SW 1271 (cell line): Measurements from ENCODE around the gene FRK.
"Not testable (repeated sequence)": the region's sequence is repeated elsewhere in the genome, so short reads cannot be mapped to it uniquely, and the experiment has no call there.

Source experiments
- DNase-seq, 2 experiments: peaks; one replicate each; lab custom pipeline; 2025; lab: John Stamatoyannopoulos, UW

The FRK gene

DNA sequence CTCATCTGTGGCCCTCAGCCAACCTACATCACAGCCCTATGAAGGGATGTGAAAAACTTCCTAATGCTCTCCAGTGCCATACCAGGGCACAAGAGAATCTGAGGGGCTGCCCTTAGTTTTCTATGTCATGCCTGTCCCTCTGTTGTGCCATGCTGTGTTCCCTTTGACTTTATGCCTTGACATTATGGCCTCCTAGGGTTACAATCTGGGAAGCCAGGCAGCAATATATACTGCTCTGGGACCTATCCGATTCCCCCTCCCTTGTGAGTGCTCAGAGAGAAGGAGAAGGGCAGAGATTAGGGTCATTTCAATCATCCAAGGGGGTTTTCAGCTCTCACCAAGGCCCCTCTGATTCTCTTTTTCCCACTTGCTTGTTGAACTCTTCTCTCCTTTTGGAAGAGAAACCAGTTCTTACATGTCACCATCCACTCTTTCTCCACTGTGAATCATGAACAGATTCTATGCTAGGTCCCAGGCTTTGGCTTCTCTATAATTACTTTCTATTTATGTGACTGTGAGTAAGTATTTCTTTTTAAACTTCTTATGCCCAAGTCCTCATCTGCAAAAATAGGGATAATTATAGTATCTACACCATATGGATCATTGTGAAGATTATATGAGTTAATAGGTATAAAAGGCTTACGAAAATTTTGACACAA lies 14.2 kb upstream of the FRK start:
- no peak for DNase-seq

DNA sequence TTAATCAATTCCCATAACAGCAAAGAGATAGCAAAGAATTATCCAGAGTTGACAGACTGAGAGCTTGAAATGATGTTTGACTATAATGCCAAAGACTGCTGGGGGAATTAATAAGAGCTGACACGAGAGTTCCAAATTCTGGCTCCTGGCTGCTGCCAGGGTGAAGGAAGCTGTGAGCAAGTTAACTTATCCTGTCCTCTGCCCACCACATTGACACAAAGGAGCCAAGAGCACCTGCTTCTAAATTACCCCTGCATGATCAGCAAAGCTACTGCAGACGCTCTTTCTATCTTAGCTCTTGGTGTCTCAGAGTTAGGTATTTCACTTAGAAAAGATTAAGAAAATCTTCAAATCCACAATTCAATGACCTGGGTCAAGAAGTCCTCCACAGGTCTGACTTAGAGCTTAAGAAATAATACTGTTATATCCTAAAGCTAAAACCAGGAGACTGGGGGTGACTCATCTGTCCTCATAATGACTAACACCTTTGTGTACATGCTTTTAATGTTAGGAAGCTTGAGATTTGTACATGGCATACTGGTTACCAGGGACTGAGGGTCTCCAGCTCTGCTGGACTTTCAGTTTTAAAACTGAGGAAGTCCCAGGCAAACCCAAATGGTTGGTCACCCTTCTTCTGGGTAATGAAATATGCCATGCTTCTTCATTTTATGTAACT lies 13.2 kb upstream of the FRK start:
- DNase-seq: peak in 1 of 2 experiments; percentile 59

DNA sequence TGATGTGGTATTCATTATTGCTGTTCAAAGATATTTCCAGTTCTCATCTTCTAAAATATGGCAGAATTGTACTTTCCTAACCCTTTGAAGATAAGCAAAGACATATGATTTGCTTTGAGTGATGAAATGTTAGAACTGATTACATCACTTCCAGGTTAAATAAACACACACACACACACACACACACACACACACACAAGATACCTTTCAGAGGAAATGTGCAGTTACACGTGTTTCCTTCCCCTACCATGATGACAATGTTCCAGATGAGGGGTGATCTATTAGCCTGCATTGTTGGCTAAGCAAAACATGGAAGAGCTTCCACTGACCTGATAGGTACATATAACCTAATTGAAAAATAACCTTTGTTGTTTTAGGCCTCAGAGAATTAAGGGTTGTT lies 11.7 kb upstream of the FRK start:
- DNase-seq: no peak

DNA sequence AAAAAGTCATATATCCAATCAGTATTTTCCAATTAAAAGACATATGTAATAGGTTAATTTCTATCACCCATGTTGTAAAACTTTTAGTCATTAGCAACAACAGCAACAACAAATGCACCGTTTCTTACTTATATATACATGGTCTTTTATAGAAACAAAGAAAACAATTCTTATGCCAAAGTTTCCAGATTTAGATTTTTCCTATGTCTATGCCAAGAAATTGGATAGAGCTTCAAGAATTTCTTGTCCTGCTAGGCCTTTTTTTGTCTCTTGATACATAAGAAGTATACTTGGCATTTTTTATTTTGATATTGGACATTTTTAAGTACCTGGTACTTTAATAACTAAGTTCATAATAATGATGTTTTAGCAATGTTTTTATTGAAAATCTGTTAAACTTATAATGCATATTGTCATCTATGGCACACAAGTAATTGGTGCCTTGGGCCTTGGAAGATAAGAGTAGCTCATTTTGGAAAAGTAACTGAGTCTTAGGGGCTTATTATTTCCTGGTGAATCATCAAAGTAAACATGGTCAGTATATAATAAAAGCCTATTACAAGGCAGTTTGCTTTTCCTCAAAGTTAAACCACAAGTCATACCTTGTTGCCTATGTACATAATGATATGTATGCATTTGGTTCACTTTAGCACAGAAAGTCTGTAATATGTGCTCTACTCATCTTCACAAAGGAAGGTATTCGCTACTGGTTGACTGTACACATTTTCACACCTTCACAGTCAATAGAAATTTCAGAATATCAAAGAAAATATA lies 10.1 kb upstream of the FRK start:
- DNase-seq: no peak

DNA sequence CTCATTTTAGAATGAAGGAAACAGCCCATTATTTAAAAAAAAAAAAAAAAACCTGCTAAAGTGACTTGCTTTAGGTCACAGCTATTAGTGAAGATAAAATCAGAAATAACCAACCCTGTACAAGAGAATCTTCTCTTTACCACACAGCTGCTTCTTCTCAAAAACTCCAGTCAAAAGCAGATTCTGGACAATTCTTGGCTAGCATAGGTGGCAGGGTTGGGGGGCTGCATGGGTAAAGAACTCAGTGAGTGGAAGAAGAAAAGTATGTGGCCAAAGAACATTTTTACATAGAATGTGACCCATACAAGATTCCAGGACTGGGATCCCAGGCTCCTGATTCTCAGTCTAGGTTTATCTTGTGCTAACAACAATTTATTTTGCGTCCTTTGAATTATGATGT lies 9.4 kb upstream of the FRK start:
- no peak for DNase-seq

DNA sequence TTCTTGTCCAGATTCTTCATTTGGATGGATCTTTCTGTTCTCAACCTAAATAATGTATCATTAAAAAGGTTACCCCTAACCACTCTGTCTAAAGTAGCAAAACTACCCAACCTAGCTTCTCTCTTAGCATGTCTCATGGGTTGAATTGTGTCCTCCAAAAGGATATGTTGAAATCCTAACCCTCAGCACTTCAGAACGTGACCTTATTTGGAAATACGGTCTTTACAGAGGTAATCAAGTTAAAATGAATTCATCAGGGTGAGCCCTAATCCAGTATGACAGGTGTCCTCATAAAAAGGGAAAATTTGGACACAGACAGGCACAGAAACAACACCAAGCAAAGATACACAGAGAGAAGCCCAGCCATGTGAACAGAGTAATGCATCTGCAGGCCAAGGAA lies 6.1 kb upstream of the FRK start:
- no peak for DNase-seq

DNA sequence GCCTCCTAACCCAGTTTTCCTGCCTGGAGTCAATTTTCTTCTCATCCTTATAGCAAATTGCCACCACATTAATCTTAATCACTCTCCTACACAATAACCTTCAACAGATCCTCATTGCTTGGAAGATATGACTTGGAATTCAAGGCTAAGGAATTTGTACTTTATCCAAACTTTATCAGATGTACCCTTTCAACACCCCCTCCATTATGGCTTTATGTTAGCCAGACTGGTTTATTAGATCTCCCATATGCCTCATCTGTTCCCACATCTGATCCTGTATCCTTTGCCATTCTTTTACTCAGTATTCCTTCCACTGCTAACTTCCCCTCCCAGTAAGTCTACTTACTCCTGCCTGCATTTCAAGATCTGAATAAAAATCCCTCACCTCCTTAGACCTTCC lies 4.0 kb upstream of the FRK start:
- DNase-seq: no peak

DNA sequence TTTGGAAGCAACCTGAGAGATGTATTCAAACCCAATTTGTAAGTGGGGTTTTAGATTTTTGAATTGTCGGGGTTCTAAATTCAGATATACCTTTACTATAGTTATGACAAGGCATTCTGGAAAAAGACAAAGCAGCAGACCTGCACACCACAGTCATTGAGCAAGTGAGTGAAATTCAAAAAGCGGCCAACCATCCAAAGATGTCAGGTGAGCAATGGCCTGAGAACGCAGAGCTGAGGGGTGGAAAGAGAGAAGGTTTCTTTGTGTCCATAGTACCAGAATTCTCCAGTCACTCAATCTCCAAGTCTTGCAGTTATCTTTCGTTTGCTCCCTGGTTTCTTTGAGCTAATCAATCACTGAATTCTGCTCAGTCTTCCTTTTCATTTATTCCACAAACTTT lies 1.8 kb upstream of the FRK start:
- DNase-seq: no peak

DNA sequence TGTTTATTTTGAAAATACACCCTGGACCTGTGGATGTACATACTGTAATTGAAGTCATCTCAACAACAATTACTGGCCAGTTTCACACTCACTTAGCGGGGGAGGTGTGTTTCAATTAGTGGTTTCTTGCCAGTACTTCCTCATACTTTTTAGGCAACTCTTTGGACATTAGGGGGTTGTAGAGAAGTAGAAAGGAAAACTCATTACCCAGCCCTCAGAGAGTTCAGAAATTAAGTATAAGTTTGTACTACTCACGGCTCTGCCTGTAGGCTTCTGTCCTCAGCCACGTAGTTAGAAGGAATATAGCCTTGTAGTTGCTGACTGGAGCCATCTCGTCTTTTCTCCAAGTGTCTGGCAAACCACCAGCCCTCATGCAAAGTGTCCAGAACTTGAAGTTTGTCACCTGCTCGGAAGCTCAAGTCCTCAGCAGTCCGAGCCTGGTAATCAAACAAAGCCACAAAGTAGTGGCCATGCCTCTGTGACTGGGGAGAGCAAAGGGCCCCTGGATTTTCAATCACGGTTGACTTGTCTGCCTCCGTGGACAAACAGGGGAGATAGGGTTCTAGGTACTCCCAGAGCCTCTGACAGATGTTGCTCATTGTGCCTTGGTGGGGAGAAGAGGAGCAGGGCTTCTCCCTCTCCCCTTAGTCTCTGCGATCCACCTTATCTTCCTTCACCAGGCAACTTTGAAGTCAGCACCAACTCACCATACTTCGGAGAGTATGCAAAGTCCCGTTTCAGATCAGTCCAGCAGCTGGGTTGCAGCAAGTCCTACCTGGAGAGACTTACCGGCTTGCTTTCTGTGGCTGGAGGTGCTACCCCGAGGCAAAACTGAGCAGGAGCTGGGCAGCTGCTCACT lies 749 bp downstream of the FRK start:
- DNase-seq: no peak

DNA sequence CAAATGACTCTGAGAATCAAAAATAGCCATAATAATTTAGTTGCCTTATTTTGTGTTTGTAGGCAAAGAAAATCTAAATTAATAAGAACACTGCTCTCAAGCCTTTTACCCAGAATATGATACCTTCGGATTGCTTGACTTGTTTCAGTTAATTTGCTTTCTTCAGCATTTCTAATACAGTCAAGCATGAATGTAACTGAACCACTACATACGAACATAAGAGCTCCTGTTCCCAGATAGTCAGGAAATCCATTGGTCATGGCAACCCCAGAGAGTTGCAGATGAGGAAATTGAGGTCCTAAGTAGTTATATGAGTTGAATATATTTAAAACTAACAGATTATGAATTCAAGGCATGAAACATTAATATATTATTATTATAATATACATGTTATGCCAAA lies 2.9 kb downstream of the FRK start:
- no peak for DNase-seq

DNA sequence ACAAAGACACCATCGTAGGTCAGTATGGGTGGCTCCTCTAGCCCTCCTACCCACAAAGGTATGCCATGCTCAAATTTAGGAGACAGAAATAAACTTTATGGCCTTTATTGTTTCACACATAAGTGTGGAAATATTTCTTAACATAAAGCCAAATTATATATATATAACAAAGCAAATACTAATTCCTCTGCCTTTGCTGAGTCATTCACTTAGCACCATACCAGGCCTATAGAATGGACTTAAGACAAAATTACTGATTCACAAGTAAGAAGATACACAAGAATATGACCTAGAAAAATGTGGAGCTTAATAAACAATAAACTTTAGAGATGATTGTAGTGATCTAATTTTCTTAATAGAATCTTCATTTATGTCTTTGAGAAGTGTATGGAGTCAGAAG lies 5.2 kb downstream of the FRK start:
- DNase-seq: no peak

DNA sequence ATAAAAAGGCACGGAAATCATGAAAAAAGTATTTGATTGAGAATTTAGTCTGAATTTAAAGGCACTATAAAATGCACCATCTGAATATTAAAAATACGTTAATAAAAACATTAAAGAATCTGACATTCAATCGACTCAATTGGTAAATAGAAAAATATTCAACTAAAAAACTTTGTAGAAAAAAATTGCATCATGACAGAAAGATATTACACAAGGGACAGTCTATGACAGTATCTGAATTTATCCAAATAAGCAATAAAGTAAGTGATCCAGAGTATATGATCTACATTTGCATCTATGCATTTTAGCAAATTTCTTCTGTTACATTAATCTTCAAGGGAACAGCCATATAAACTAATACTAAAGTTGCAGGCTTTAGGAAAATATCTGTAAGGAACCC lies 9.4 kb downstream of the FRK start:
- DNase-seq: no peak

DNA sequence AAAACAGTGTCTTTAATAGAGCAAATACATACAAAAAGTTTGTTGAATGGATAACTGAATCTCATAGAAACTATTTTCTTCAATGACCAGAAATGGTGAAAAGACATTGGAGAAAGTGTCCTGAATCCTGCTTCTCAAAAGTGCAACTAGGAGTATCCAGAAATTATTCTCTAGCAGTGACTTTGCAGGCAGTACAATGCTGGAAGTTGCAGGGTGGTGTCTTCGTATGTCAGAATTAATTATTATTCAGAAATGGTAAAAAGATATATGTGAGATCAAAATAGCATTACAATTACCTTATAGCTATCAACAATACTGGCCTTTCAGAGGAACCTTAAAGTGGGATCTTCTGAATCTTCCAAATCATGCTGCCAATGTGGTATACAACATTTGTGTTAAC lies 10.0 kb downstream of the FRK start:
- DNase-seq: no peak

DNA sequence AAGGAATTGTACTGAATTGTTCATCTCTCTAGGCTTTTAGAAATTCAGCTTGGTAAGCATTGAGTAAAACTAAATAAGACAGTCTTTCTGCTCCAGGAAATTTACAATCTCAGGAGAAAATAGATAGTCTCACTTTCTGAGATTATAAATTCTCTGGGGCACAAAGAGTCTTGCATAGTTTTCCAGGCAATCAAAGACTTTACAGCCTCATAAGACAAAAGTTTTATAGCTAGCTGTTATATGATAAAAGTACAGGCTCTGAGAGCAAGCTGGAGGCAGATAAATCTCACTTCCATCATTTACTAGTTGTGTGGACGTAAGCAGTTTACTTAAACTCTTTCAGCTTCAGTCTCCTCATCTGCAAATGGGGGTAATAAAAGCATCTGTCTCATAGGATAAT lies 11.4 kb downstream of the FRK start:
- DNase-seq: no peak

DNA sequence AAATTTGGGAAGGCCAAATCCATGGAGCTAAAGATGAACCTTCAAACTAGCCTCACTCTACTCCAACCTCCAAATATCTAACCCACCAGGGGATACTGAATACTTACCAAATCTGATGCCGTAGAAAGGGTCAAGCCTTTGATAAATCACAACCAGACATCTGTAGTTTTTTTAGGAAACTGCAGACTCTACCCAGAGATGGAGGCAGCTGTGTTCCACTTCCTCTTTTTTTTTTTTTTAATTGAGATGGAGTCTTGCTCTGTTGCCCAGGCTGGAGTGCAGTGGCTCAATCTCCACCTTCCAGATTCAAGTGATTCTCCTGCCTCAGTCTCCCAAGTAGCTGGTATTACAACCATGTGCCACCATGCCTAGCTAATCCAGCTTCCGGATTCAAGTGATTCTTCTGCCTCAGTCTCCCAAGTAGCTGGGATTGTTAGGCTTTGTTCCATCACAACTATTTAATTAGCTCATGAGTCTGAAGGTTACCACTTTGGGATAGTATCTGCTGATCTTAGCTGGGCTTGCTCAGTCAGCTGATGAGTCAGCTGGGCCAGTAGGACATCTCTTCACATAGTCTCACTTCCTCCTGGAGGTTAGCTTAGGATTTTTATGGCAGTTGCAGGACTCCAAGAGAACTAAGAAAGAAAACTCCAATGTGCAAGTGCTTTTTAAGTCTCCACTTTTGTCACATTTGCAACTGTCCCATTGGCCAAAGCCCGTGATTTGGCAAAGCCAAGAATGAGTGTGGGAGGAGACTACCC lies 13.3 kb downstream of the FRK start:
- DNase-seq: no peak

DNA sequence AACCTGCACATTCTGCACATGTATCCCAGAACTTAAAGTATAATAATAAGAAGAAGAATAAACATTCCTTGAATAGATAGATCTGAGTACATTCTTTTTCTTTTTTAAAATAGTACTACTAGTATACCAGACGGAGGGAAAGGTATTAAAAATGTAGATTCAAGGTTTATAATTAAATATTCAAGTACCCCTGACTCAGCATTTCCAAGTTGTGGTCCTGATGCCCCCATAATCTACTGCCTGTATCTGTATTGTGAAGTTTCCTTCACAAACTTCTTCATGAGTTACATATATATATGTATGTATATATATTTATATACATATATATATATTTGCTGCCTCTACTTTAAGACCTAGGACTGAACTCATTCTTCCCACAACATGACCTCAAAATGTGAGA lies 14.0 kb downstream of the FRK start:
- DNase-seq: no peak

DNA sequence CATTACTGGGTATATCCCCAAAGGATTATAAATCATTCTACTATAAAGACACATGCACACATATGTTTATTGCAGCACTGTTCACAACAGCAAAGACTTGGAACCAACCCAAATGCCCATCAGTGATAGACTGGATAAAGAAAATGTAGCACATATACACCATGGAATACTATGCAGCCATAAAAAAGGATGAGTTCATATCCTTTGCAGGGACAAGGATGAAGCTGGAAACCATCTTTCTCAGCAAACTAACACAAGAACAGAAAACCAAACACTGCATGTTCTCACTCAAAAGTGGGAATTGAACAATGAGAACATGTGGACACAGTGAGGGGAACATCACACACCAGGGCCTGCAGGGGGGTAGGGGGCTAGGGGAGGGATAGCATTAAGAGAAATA lies 14.4 kb downstream of the FRK start:
- not testable (repeated sequence) for DNase-seq

DNA sequence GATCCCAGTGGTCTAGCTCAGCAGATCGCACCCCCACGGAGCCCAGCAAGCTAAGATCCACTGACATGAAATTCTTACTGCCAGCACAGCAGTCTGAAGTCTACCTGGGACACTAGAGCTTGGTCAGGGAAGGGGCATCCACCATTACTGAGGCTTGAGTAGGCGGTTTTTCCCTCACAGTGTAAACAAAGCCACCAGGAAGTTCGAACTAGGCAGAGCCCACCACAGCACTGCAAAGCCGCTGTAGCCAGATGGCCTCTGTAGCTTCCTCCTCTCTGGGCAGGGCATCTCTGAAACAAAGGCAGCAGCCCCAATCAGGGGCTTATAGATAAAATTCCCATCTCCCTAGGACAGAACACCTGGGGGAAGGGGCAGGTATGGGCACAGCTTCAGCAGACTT lies 18.8 kb downstream of the FRK start:
- no peak for DNase-seq

DNA sequence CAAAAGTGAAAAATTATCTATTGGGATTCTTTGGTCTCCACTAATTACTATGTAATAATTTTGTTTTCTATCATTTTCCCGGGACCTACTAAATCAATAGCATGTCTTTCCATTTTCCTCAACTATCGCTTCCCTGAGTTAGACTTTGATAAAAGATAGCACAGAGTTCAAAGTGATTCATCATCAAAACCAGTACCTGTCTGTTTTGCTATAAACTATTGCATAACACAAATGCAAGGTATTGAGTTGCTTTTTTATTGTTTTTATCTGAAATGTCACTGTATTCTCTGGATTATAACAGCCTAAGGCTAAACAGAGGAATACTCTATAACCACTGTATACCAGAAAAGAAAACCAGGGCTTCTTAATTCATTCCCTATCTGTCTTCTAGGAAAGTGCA lies 19.7 kb downstream of the FRK start:
- no peak for DNase-seq

DNA sequence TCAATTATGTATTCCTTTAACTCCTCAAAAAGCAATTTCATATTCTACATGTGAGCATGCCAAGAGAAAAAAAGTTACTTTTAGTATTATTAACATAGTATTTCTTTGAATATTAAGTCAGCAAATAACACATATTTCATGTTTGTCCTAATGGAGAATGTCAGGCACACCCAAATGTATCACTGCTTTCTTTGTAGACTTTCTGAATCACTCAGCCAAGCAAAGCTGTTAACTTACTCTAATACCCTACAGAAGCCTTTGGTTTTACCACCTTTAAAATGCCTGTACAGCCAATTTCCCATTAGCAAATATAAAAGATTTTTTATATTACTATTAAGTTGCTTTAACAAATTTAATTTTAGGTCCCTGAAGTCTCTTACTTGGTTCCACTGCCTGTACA lies 23.8 kb downstream of the FRK start:
- no peak for DNase-seq

DNA sequence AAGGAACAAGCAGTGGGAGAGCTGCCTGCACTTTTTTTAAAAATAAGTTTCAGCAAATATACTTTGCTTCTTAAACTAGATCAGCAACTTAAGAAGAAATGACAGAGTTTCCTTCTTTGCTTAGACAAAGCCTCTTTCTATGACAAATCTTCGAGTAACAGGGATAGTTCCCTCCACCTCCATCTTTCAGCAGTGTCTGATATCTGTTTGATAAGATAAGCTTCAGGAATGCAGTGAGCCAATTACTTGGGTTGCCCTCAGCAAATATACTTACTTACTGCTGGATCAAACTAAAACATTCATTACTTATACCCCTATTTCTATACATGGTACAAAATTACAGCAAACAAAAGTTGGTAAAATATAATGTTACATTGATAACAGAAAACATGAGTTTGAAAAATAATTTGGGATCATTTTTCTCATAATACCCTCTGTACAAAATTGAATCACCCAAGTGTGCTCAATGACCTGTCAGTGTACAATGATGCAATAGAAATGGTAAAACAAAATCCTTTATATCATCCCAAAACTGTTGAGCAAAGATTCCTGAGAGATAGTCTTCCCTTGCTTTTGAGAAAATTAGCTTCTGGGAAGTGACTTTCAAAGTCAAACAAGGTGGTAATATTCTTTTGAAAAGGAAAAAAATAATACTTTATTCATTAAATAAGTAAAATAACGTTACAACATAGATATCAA lies 24.5 kb downstream of the FRK start:
- DNase-seq: no peak
